Measurements from ENCODE around the gene COL4A3. TPM values are rescaled to one million over a fixed set of nuclear protein-coding genes. Genes with fewer than 3 reads are reported as not detected.

The COL4A3 gene
- total RNA-seq, 4 donors from 2014 or later: 0.19 to 7.7 (median 4.5) TPM

- no peak for TF ChIP-seq CTCF (IDR thresholded peaks at IDR 0.05; ENCODE audit: low read depth)
These were observed 195.9 kb downstream of the COL4A3 start for GRCh38 chr2:227360351-227360750.

GRCh38 chr2:227363756-227364155, 199.3 kb downstream of the COL4A3 start:
- no peak for TF ChIP-seq CTCF (IDR thresholded peaks at IDR 0.05; ENCODE audit: low read depth)

Other genes with a start within 250 kb of the COL4A3 start
- gene COL4A4, start 419 bp upstream of the COL4A3 start, total RNA-seq: 10 to 100 TPM in 1 of 4 donors, 1 to 10 TPM in 3; 1.7 to 11.5 (median 2.8) TPM
- gene MFF, start 160.6 kb downstream of the COL4A3 start, total RNA-seq: 100 to 1,000 TPM in 2 of 4 donors, 10 to 100 TPM in 2; 90.9 to 135 (median 98.8) TPM
- gene TM4SF20, start 214.7 kb downstream of the COL4A3 start, total RNA-seq: under 1 TPM in 2 of 4 donors, not detected in 2; 0.22 to 0.68 TPM
- not detected for gene SCYGR1, start 223.3 kb downstream of the COL4A3 start, total RNA-seq